Endodermal cell (in vitro differentiated cells): Measurements from ENCODE around the gene TLE2. TPM values are rescaled to one million over a fixed set of nuclear protein-coding genes. Genes with fewer than 3 reads are reported as not detected.

ENCODE experiments used
- DNase-seq: peaks from one replicate; pipeline ENCODE4 v3.0.0-alpha.2; 2017
- H3K27ac ChIP-seq: 2 replicates; pipeline ENCODE4 v1.5.1; 2013; ENCODE audit warnings: mild to moderate bottlenecking, low read depth, low read length, moderate library complexity
- H3K27me3 ChIP-seq: 2 replicates; pipeline ENCODE4 v1.6.1; 2013; ENCODE audit warnings: mild to moderate bottlenecking, low read length, moderate library complexity; ENCODE audit not compliant: insufficient read depth, control insufficient read depth, poor library complexity, severe bottlenecking
- H3K36me3 ChIP-seq: 2 replicates; pipeline ENCODE4 v1.7.0; 2013; ENCODE audit warnings: mild to moderate bottlenecking, low read length, moderate library complexity; ENCODE audit not compliant: control insufficient read depth, insufficient read depth
- H3K4me1 ChIP-seq: one replicate; pipeline ENCODE4 v1.7.0; 2013; ENCODE audit warnings: low read length; ENCODE audit not compliant: control insufficient read depth, insufficient read depth
- H3K4me3 ChIP-seq: 2 replicates; pipeline ENCODE4 v1.5.1; 2013; ENCODE audit warnings: mild to moderate bottlenecking, low read length, moderate library complexity
- H3K9ac ChIP-seq: 2 replicates; pipeline ENCODE4 v1.6.1; 2013; ENCODE audit warnings: mild to moderate bottlenecking, low read length, moderate library complexity; ENCODE audit not compliant: poor library complexity, severe bottlenecking; ENCODE audit errors: extremely low read depth
- H3K9me3 ChIP-seq: 2 replicates; pipeline ENCODE4 v1.6.1; 2013; ENCODE audit warnings: mild to moderate bottlenecking, low read length, moderate library complexity; ENCODE audit not compliant: control insufficient read depth
- H3K27ac Mint-ChIP-seq: 2 replicates; pipeline ENCODE4 v1.8.0; 2020; ENCODE audit warnings: mixed read lengths
- H3K27me3 Mint-ChIP-seq: 2 replicates; pipeline ENCODE4 v1.8.0; 2021; ENCODE audit warnings: mild to moderate bottlenecking, mixed read lengths; ENCODE audit not compliant: insufficient read depth
- H3K36me3 Mint-ChIP-seq: 2 replicates; pipeline ENCODE4 v1.8.0; 2020; ENCODE audit warnings: low read depth, mixed read lengths
- H3K4me1 Mint-ChIP-seq: 2 replicates; pipeline ENCODE4 v1.8.0; 2020; ENCODE audit warnings: mixed read lengths
- H3K4me3 Mint-ChIP-seq: 2 replicates; pipeline ENCODE4 v1.8.0; 2020; ENCODE audit warnings: mild to moderate bottlenecking, moderate library complexity, mixed read lengths
- H3K9me3 Mint-ChIP-seq: 2 replicates; pipeline ENCODE4 v1.8.0; 2020; ENCODE audit warnings: mild to moderate bottlenecking, mixed read lengths
- WGBS, 2 experiments: methylation state at CpG; one replicate each; pipeline versions ENCODE4 v1.1.5 to v1.1.7; 2013; ENCODE audit warnings: missing lambda C conversion rate in 2 of 2, mixed read lengths in 1 of 2; ENCODE audit not compliant: insufficient coverage in 1 of 2, insufficient read length in 1 of 2; 5-methylcytosine and 5-hydroxymethylcytosine counted together
- total RNA-seq, 2 donors: library from RNA; stranded (reverse); fragmentation: NEBNext Ultra II Directional in 1 of 2; extraction: Animal tissue kit (Norgen Biotek cat#: 25700) in 1 of 2; gene quantifications; 2 replicates in 1 of 2; 3 replicates in 1 of 2; pipeline ENCODE4 v1.2.1, GENCODE V29; 2021
- TF ChIP-seq, protein P1 (sequence below): fragments of 200-600 bp; sonication (generic); conservative IDR thresholded peaks from 2 replicates; pipeline ENCODE4 v1.5.0; 2021; ENCODE audit warnings: antibody characterized with exemption, mild to moderate bottlenecking

The TLE2 gene
- total RNA-seq, 2 donors from 2014 or later: 75.0 to 80.3 TPM

GRCh38 chr19:3024870-3025548 is 4.1 kb downstream of the TLE2 start:
- peaks cover 2% of the 10 kb centered on the region for H3K9me3 Mint-ChIP-seq
- DNase-seq: peak; percentile 83
- TF ChIP-seq, protein P1, sequence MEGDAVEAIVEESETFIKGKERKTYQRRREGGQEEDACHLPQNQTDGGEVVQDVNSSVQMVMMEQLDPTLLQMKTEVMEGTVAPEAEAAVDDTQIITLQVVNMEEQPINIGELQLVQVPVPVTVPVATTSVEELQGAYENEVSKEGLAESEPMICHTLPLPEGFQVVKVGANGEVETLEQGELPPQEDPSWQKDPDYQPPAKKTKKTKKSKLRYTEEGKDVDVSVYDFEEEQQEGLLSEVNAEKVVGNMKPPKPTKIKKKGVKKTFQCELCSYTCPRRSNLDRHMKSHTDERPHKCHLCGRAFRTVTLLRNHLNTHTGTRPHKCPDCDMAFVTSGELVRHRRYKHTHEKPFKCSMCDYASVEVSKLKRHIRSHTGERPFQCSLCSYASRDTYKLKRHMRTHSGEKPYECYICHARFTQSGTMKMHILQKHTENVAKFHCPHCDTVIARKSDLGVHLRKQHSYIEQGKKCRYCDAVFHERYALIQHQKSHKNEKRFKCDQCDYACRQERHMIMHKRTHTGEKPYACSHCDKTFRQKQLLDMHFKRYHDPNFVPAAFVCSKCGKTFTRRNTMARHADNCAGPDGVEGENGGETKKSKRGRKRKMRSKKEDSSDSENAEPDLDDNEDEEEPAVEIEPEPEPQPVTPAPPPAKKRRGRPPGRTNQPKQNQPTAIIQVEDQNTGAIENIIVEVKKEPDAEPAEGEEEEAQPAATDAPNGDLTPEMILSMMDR: no peak
- H3K4me3 ChIP-seq: peak overlapping the region; percentile 76
- no peaks in the 10 kb centered on the region for H3K36me3 Mint-ChIP-seq
- WGBS, 2 experiments: 11 to 13% methylated on average over 14 to 30 of the region's 30 CpGs
- peaks cover 9% of the 10 kb centered on the region for H3K36me3 ChIP-seq
- H3K4me3 Mint-ChIP-seq: peak overlapping the region; percentile 51
- peaks cover 19% of the 10 kb centered on the region for H3K4me1 Mint-ChIP-seq
- H3K9me3 ChIP-seq: no peaks in the 10 kb centered on the region
- peaks cover 38% of the 10 kb centered on the region for H3K27me3 Mint-ChIP-seq
- H3K27me3 ChIP-seq: peaks cover 17% of the 10 kb centered on the region
- peak overlapping the region; percentile 63 for H3K9ac ChIP-seq
- peak overlapping the region; percentile 92 for H3K27ac Mint-ChIP-seq
- peaks cover 8% of the 10 kb centered on the region for H3K4me1 ChIP-seq
- no peak overlapping the region for H3K27ac ChIP-seq

DNA sequence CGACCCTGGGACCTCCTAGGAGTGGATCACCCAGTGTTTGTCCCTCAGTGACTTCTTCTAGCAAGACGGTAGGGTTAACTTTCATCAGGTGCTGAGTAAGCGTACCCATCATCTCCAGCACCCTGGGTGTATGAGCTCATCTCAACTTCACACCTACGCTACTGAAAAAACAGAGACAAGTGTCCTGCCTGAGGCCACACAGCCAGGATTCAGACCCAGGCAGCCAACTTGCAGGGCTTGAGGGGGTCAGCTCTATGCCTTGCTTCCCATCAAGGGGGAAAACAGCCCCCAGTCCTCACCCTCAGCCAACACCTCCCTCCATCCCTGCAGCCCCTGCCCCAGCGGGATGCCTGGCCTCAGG is 4.6 kb downstream of the TLE2 start:
- peak overlapping the region; percentile 30 for H3K27ac Mint-ChIP-seq
- peaks cover 19% of the 10 kb centered on the region for H3K4me1 Mint-ChIP-seq
- H3K36me3 Mint-ChIP-seq: peaks cover 4% of the 10 kb centered on the region
- no peak for DNase-seq
- H3K4me1 ChIP-seq: peaks cover 8% of the 10 kb centered on the region
- peaks cover 9% of the 10 kb centered on the region for H3K36me3 ChIP-seq
- H3K9me3 ChIP-seq: no peaks in the 10 kb centered on the region
- H3K27me3 ChIP-seq: peaks cover 12% of the 10 kb centered on the region
- no peak overlapping the region for H3K27ac ChIP-seq
- H3K27me3 Mint-ChIP-seq: peaks cover 32% of the 10 kb centered on the region
- TF ChIP-seq, protein P1: no peak
- H3K4me3 Mint-ChIP-seq: peak overlapping the region; percentile 51
- peak overlapping the region; percentile 63 for H3K9ac ChIP-seq
- H3K9me3 Mint-ChIP-seq: peaks cover 2% of the 10 kb centered on the region
- H3K4me3 ChIP-seq: peak overlapping the region; percentile 76
- 17 to 49% methylated on average over 2 to 5 of the region's 5 CpGs for WGBS, 2 experiments

DNA sequence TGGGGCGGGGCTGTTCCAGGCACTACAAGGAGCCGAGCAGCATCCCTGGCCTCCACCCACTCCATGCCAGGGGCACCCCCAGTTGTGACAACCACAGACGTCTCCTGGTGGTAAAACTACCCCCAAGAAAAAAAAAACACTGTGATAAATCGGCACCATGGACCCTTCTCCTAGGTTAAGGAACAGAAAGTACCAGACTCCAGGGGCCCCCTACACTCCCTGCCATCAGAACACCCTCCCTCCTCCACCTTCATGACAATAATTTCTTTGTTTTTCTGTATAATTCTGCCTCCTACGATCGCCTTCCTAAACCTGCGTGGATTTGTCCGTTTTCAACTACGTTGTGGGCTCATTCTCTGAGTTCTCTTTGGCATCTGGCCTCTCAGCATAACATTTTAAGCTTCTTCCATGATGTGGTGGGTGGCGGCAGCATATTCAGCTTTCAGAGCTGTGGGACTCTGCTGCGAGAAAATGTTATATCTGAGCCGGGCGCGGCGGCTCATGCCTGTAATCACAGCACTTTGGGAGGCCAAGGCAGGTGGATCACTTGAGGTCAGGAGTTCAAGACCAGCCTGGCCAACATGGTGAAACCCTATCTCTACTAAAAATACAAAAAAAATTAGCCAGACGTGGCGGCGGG is 8.6 kb downstream of the TLE2 start:
- Histone ChIP-seq H3K9me3 (no peaks in the 10 kb centered on the region), H3K9ac (no peak overlapping the region), H3K27ac (no peak overlapping the region), H3K36me3 (peaks cover 6% of the 10 kb centered on the region), H3K4me1 (peaks cover 6% of the 10 kb centered on the region), H3K4me3 (no peak overlapping the region), H3K27me3 (no peaks in the 10 kb centered on the region)
- H3K4me1 Mint-ChIP-seq: peaks cover 12% of the 10 kb centered on the region
- peaks cover 13% of the 10 kb centered on the region for H3K36me3 Mint-ChIP-seq
- WGBS, 2 experiments: 90% methylated on average over 14 to 18 of the region's 18 CpGs
- H3K27ac Mint-ChIP-seq: no peak overlapping the region
- H3K4me3 Mint-ChIP-seq: no peak overlapping the region
- no peaks in the 10 kb centered on the region for H3K9me3 Mint-ChIP-seq
- peaks cover 9% of the 10 kb centered on the region for H3K27me3 Mint-ChIP-seq
- TF ChIP-seq, protein P1: no peak
- no peak for DNase-seq
